Neural cell (in vitro differentiated cells): ENCODE data around the gene NDUFS5.
"Not testable (repeated sequence)": the region's sequence is repeated elsewhere in the genome, so short reads cannot be mapped to it uniquely, and the experiment has no call there.

Experiments
- EP300 ChIP-seq: fragments of 450-650 bp; conservative IDR thresholded peaks from 2 replicates; pipeline ENCODE4 v1.6.1; 2014; ENCODE audit warnings: antibody characterized with exemption, mild to moderate bottlenecking, moderate library complexity; ENCODE audit not compliant: poor library complexity, severe bottlenecking
- MXI1 ChIP-seq: fragments of 450-650 bp; conservative IDR thresholded peaks from 2 replicates; pipeline ENCODE4 v1.6.1; 2014; ENCODE audit warnings: antibody characterized with exemption, mild to moderate bottlenecking; ENCODE audit not compliant: poor library complexity, severe bottlenecking
- RAD21 ChIP-seq: fragments of 450-650 bp; conservative IDR thresholded peaks from 2 replicates; pipeline ENCODE4 v1.6.1; 2014; ENCODE audit warnings: antibody characterized with exemption, mild to moderate bottlenecking, moderate library complexity
- TAF1 ChIP-seq: IDR thresholded peaks from 2 replicates; pipeline ENCODE4 v1.6.1; 2012; ENCODE audit warnings: low read depth
- TF ChIP-seq, protein P1 (sequence below): IDR thresholded peaks from 2 replicates; pipeline ENCODE4 v1.6.1; 2012; ENCODE audit warnings: borderline replicate concordance

- TF ChIP-seq, protein P1, sequence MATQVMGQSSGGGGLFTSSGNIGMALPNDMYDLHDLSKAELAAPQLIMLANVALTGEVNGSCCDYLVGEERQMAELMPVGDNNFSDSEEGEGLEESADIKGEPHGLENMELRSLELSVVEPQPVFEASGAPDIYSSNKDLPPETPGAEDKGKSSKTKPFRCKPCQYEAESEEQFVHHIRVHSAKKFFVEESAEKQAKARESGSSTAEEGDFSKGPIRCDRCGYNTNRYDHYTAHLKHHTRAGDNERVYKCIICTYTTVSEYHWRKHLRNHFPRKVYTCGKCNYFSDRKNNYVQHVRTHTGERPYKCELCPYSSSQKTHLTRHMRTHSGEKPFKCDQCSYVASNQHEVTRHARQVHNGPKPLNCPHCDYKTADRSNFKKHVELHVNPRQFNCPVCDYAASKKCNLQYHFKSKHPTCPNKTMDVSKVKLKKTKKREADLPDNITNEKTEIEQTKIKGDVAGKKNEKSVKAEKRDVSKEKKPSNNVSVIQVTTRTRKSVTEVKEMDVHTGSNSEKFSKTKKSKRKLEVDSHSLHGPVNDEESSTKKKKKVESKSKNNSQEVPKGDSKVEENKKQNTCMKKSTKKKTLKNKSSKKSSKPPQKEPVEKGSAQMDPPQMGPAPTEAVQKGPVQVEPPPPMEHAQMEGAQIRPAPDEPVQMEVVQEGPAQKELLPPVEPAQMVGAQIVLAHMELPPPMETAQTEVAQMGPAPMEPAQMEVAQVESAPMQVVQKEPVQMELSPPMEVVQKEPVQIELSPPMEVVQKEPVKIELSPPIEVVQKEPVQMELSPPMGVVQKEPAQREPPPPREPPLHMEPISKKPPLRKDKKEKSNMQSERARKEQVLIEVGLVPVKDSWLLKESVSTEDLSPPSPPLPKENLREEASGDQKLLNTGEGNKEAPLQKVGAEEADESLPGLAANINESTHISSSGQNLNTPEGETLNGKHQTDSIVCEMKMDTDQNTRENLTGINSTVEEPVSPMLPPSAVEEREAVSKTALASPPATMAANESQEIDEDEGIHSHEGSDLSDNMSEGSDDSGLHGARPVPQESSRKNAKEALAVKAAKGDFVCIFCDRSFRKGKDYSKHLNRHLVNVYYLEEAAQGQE: not testable (repeated sequence)
- not testable (repeated sequence) for TF ChIP-seq EP300, MXI1, RAD21, TAF1
These were observed 5.7 kb upstream of the NDUFS5 start for GRCh38 chr1:39020494-39020893.
